ENCODE measurements around the gene TCF7L2.

DNA sequence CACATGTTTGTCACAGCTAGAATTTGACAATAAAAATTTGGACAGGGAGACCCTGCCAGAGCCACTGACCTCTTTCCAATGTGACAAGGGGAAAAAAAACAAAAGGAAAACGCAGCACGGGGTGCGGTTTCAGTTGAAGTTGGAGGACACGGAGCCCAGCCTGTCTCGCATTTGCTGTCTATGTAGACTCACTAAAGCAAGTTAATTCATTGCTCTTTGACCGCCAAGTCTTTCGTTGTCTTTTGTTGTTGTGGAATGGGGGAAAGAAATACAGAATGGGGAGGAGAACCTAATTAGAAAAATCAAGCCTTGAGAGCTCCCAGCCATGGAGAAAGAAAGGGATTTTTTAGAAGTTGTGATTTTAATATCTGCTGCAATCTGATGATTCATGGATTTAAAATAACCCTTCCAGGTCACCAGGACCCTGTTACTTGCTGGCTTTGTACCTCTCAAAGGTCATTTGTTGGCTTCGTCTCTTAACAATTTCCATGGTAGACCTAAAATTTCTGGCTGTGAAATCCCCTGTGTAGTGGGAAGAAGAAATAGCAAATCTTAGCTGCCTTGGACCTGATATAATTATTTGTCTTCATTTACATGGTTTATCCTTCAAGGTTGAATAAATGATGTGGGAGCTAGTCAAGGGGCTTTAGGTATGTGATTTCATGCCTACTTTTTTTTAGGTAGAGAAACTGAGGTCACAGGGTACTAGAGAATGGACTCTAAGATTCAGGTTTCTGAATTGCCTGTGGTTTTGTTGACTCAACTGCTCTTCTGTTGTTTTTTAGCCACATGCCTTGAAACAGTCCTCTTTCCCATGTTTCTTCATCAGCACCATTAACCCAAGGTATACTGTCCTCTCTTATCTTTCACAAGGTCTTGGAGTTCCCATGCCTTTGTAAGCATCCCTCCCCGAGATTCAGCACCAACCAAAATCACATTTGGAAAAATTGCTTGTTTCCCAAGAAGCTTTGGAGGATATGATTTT, 78.7 kb downstream of the TCF7L2 start:
- TF ChIP-seq, protein P1, sequence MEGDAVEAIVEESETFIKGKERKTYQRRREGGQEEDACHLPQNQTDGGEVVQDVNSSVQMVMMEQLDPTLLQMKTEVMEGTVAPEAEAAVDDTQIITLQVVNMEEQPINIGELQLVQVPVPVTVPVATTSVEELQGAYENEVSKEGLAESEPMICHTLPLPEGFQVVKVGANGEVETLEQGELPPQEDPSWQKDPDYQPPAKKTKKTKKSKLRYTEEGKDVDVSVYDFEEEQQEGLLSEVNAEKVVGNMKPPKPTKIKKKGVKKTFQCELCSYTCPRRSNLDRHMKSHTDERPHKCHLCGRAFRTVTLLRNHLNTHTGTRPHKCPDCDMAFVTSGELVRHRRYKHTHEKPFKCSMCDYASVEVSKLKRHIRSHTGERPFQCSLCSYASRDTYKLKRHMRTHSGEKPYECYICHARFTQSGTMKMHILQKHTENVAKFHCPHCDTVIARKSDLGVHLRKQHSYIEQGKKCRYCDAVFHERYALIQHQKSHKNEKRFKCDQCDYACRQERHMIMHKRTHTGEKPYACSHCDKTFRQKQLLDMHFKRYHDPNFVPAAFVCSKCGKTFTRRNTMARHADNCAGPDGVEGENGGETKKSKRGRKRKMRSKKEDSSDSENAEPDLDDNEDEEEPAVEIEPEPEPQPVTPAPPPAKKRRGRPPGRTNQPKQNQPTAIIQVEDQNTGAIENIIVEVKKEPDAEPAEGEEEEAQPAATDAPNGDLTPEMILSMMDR (IDR thresholded peaks at IDR 0.05) = no peak
- TF ChIP-seq POLR2A (IDR thresholded peaks at IDR 0.05) = no peak

Data from body of pancreas (tissue), 4 donors.